Stimulated activated CD8-positive, alpha-beta memory T cell treated with anti-CD3 and anti-CD28 coated beads, Interleukin-12 subunit alpha, Interleukin-12 subunit beta, amount 100 ng/mL, for 24 hours (primary cell): ENCODE measurements around the gene SLCO3A1.

Source experiments
- DNase-seq: peaks from one replicate; pipeline ENCODE4 v3.0.0-alpha.2; 2020; ENCODE audit errors: extremely low read depth

SLCO3A1 gene

GRCh38 chr15:92100751-92101150 lies 247.2 kb downstream of the SLCO3A1 start:
- no peak for DNase-seq

- DNase-seq, result no peak
These were observed 248.3 kb downstream of the SLCO3A1 start for GRCh38 chr15:92101708-92102394.

GRCh38 chr15:92102395-92102755 lies 248.9 kb downstream of the SLCO3A1 start:
- no peak for DNase-seq

GRCh38 chr15:92104072-92104471 lies 250.6 kb downstream of the SLCO3A1 start:
- no peak for DNase-seq

GRCh38 chr15:92105611-92106010 lies 252.1 kb downstream of the SLCO3A1 start:
- no peak for DNase-seq

GRCh38 chr15:92107510-92107909 lies 254.0 kb downstream of the SLCO3A1 start:
- DNase-seq, result no peak

- no peak for DNase-seq
These were observed 255.8 kb downstream of the SLCO3A1 start for GRCh38 chr15:92109191-92109873.

GRCh38 chr15:92111291-92111690 lies 257.8 kb downstream of the SLCO3A1 start:
- no peak for DNase-seq

- no peak for DNase-seq
These were observed 258.2 kb downstream of the SLCO3A1 start for GRCh38 chr15:92111751-92112150.

GRCh38 chr15:92112180-92112579 lies 258.7 kb downstream of the SLCO3A1 start:
- DNase-seq, result no peak

- DNase-seq, result no peak
These were observed 259.2 kb downstream of the SLCO3A1 start for GRCh38 chr15:92112711-92113110.

GRCh38 chr15:92113832-92114231 lies 260.3 kb downstream of the SLCO3A1 start:
- no peak for DNase-seq

GRCh38 chr15:92115834-92116233 lies 262.3 kb downstream of the SLCO3A1 start:
- DNase-seq, result no peak

- DNase-seq, result no peak
These were observed 262.8 kb downstream of the SLCO3A1 start for GRCh38 chr15:92116330-92116729.

GRCh38 chr15:92117261-92117731 lies 263.8 kb downstream of the SLCO3A1 start:
- no peak for DNase-seq

GRCh38 chr15:92118162-92118935 lies 264.8 kb downstream of the SLCO3A1 start:
- no peak for DNase-seq

- DNase-seq, result no peak
These were observed 265.4 kb downstream of the SLCO3A1 start for GRCh38 chr15:92118936-92119325.

- DNase-seq, result no peak
These were observed 266.7 kb downstream of the SLCO3A1 start for GRCh38 chr15:92120094-92120795.

- no peak for DNase-seq
These were observed 267.5 kb downstream of the SLCO3A1 start for GRCh38 chr15:92121047-92121446.

GRCh38 chr15:92122259-92122658 lies 268.8 kb downstream of the SLCO3A1 start:
- DNase-seq, result no peak

GRCh38 chr15:92123962-92124656 lies 270.6 kb downstream of the SLCO3A1 start:
- no peak for DNase-seq

- DNase-seq, result no peak
These were observed 271.1 kb downstream of the SLCO3A1 start for GRCh38 chr15:92124657-92125010.
